Karpas-422 (cell line): ENCODE results near the gene EHBP1L1. TPM values are rescaled to one million over a fixed set of nuclear protein-coding genes. Genes with fewer than 3 reads are reported as not detected.
A peak's percentile ranks its signal among the peaks of the same experiment; 100 is the strongest.

Experiments
- DNase-seq: peaks from one replicate; pipeline ENCODE4 v3.0.0-alpha.2; 2015
- H2AFZ ChIP-seq: fragments of 200-600 bp; sonication (generic); 2 replicates; pipeline ENCODE4 v1.6.1; 2014; ENCODE audit warnings: antibody characterized with exemption, low read length, mixed read lengths
- H3K27ac ChIP-seq: fragments of 200-600 bp; sonication (generic); 2 replicates; pipeline ENCODE4 v1.5.1; 2014; ENCODE audit warnings: mild to moderate bottlenecking, low read length, moderate library complexity
- H3K27me3 ChIP-seq: fragments of 200-600 bp; sonication (generic); 2 replicates; pipeline ENCODE4 v1.6.1; 2014; ENCODE audit warnings: low read length, mixed read lengths
- H3K36me3 ChIP-seq: fragments of 200-600 bp; sonication (generic); 2 replicates; pipeline ENCODE4 v1.6.1; 2014; ENCODE audit warnings: low read length, mixed read lengths; ENCODE audit not compliant: insufficient read depth
- H3K4me1 ChIP-seq: fragments of 200-600 bp; sonication (generic); 2 replicates; pipeline ENCODE4 v1.6.1; 2014; ENCODE audit warnings: mild to moderate bottlenecking, low read length, mixed read lengths
- H3K4me2 ChIP-seq: fragments of 200-600 bp; sonication (generic); 2 replicates; pipeline ENCODE4 v1.6.1; 2014; ENCODE audit warnings: low read length, low read depth, mild to moderate bottlenecking; ENCODE audit not compliant: poor library complexity, severe bottlenecking
- H3K4me3 ChIP-seq: fragments of 200-600 bp; sonication (generic); 2 replicates; pipeline ENCODE4 v1.5.1; 2014; ENCODE audit warnings: mild to moderate bottlenecking, antibody characterized with exemption, low read length, mixed read lengths
- H3K79me2 ChIP-seq: fragments of 200-600 bp; sonication (generic); 2 replicates; pipeline ENCODE4 v1.6.1; 2014; ENCODE audit warnings: mild to moderate bottlenecking, low read length, mixed read lengths
- H3K9ac ChIP-seq: fragments of 200-600 bp; sonication (generic); 2 replicates; pipeline ENCODE4 v1.6.0; 2014; ENCODE audit warnings: low read length
- H3K9me2 ChIP-seq: fragments of 200-600 bp; sonication (generic), shearing (Covaris generic); replicated peaks from 2 replicates; pipeline ENCODE4 v1.6.0; 2014; ENCODE audit warnings: mild to moderate bottlenecking, low read length, moderate library complexity; ENCODE audit not compliant: insufficient read depth
- H3K9me3 ChIP-seq: fragments of 300-700, 200-600 bp; sonication (generic); 2 replicates; pipeline ENCODE4 v1.6.1; 2014; ENCODE audit warnings: low read length, mixed read lengths
- H4K20me1 ChIP-seq: fragments of 200-600 bp; sonication (generic); 2 replicates; pipeline ENCODE4 v1.6.1; 2014; ENCODE audit warnings: mild to moderate bottlenecking, antibody characterized with exemption, low read length, low read depth; ENCODE audit not compliant: insufficient read depth
- total RNA-seq: library from RNA; depleted of rRNA; stranded (reverse); fragments of >200 nt; shearing (Covaris generic); gene quantifications from 2 replicates; pipeline ENCODE4 v1.2.3, GENCODE V29; 2014; ENCODE audit warnings: low replicate concordance

Gene EHBP1L1
- total RNA-seq, 1 experiment from 2014 or later, result 19.9 TPM

DNA sequence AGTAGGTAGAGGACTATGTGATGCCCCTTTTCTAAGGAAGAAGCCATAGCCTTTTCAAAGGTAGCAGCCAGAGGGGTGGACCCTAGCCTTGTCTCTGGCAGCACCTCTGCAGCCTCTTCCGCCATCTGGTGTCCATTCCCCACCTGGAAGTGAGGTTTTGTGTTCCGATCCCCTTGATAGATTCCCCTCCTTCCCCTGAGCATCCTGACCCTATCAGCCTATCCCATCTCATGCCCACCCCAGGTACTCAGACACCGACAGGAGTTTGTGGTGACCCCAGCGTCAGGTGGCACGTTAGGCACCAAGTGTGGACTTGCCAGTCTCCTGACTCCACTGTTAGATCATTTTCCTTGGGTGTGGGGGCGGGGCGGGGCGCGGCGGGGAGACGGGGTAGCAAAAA is 3.9 kb upstream of the EHBP1L1 start:
- Histone ChIP-seq H3K9me3 (no peaks in the 10 kb centered on the region), H4K20me1 (peaks cover 11% of the 10 kb centered on the region; the same call in 1 of the 2 replicates), H3K27ac (no peak overlapping the region), H3K4me3 (peak overlapping the region; percentile 98; the same call in 1 of the 2 replicates), H3K79me2 (peaks cover 52% of the 10 kb centered on the region), H3K9ac (peak overlapping the region; percentile 91), H3K27me3 (no peaks in the 10 kb centered on the region), H2AFZ (no peak overlapping the region), H3K4me2 (peak overlapping the region; percentile 97), H3K9me2 (no peaks in the 10 kb centered on the region), H3K4me1 (peaks cover 59% of the 10 kb centered on the region), H3K36me3 (no peaks in the 10 kb centered on the region)
- peak; percentile 59 for DNase-seq

DNA sequence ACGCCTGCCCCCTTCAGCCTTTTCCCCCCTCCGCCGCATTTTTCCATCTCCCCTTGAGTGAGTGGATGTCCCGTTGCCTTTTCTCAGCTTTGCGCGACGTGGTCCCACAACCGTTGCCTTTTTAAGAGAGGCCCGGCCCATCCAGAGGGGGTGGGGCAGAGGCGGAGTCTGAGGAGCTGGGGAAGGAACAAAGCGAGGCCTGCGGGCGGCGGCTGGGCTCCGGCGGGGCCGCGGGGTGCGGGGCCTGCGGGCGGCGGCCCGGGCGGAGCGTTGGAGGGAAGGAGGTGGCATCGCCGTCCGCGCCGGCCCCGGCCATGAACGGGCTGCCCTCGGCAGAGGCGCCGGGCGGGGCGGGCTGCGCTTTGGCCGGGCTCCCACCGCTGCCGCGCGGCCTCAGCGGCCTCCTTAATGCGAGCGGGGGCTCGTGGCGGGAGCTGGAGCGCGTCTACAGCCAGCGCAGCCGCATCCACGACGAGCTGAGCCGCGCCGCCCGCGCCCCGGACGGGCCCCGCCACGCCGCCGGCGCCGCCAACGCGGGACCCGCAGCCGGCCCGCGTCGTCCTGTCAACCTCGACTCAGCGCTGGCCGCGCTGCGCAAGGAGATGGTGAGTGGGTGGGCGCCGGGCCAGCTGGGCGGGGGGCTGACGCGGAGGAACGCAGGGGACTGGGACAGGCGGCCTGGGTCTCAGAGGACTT is 3.3 kb upstream of the EHBP1L1 start, which contains the start of gene FAM89B:
Gene FAM89B (plus strand): TSS at position 183 of the 696 bp plus-strand sequence. CDS start 132 bp downstream, at position 315.
- H3K27ac ChIP-seq, result peak within 1 kb of the TSS; percentile 60
- no peaks in the 10 kb centered on the region for H3K36me3 ChIP-seq
- H2AFZ ChIP-seq, result no peak within 1 kb of the TSS
- H3K9me2 ChIP-seq, result no peaks in the 10 kb centered on the region
- H3K4me1 ChIP-seq, result peaks cover 64% of the 10 kb centered on the region
- H3K9me3 ChIP-seq, result no peaks in the 10 kb centered on the region
- H3K4me3 ChIP-seq, result peak within 1 kb of the TSS; percentile 98
- H3K4me2 ChIP-seq, result peak within 1 kb of the TSS; percentile 97
- H3K79me2 ChIP-seq, result peaks cover 53% of the 10 kb centered on the region
- DNase-seq, result peak; percentile 95
- H3K9ac ChIP-seq, result peak within 1 kb of the TSS; percentile 91
- H4K20me1 ChIP-seq, result peaks cover 11% of the 10 kb centered on the region; the same call in 1 of the 2 replicates
- no peaks in the 10 kb centered on the region for H3K27me3 ChIP-seq

DNA sequence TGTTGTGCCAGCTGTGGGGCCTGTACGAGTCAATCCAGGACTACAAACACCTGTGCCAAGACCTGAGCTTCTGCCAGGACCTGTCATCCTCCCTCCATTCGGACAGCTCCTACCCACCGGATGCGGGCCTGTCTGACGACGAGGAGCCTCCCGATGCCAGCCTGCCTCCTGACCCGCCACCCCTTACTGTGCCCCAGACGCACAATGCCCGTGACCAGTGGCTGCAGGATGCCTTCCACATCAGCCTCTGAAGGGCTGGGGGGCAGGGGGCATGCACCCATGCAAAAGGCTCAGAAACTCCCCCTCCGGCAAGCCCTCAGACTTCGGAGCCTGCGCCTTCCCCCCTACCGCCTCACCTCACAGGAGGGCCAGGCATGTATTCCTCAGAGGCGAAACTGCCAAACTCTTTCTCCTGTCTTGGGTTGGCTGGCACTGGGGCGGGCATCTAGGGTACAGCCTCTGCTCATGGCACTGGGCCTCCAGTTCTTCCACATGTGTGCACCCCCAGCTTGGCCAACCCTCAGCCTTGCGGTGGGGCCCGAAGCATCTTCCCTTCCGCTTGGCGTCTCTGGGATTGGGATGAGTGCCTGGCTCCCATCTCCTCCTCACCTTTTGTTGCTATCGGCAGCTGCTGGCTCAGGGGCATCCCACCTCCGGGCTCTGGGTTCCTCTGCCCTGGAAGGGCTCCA is 2.3 kb upstream of the EHBP1L1 start:
- Histone ChIP-seq H3K9ac (peak overlapping the region; percentile 91), H3K27me3 (no peaks in the 10 kb centered on the region), H3K36me3 (no peaks in the 10 kb centered on the region), H3K4me1 (peaks cover 69% of the 10 kb centered on the region), H3K9me2 (no peaks in the 10 kb centered on the region), H3K4me2 (peak overlapping the region; percentile 97), H3K4me3 (peak overlapping the region; percentile 98), H2AFZ (no peak overlapping the region), H3K9me3 (no peaks in the 10 kb centered on the region), H3K27ac (peak overlapping the region; percentile 60), H4K20me1 (peaks cover 11% of the 10 kb centered on the region; the same call in 1 of the 2 replicates), H3K79me2 (peaks cover 49% of the 10 kb centered on the region)
- DNase-seq, result peak; percentile 68

DNA sequence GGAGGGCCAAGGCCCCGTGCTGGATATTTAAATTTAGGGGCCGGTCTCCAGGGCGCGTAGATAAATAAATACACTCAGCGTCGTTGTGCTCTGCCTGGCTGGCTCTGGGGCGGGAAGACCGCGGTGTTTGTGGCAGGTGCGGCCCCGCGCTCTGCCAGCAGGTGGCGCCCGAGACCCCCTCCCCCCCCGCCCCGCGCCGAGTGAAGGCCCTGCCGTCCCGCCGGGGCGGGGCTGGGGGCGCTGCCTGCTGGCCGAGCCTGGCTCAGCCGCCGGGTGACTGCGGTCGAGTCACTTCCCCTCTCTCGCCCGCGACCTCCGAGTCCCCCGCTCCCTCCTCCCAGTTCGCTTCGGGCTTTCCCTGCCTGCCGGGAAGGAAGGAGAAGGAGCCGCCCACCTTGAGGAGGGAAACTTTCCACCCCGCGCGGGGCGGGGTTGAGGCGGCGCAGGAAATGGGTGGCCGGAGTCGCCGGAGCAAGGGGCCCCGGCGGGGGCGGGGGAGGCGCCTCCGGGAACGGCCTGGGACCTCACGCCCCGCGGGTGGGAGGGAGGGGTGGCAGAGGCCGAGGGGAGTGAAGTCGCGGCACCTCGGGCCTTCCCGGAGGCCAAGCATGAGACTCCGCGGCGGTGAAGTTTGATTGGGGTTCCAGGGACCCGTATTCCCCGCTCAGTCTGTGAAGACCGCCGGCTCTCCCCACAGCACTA is 1.6 kb upstream of the EHBP1L1 start:
- Histone ChIP-seq H3K9me3 (no peaks in the 10 kb centered on the region), H4K20me1 (peaks cover 11% of the 10 kb centered on the region; the same call in 1 of the 2 replicates), H3K27me3 (no peaks in the 10 kb centered on the region), H3K9ac (peak overlapping the region; percentile 91), H3K27ac (peak overlapping the region; percentile 86), H3K4me3 (peak overlapping the region; percentile 98), H3K36me3 (no peaks in the 10 kb centered on the region), H3K4me1 (peaks cover 62% of the 10 kb centered on the region), H3K79me2 (peaks cover 42% of the 10 kb centered on the region), H2AFZ (no peak overlapping the region), H3K9me2 (no peaks in the 10 kb centered on the region), H3K4me2 (peak overlapping the region; percentile 97)
- DNase-seq, result peak; percentile 93

DNA sequence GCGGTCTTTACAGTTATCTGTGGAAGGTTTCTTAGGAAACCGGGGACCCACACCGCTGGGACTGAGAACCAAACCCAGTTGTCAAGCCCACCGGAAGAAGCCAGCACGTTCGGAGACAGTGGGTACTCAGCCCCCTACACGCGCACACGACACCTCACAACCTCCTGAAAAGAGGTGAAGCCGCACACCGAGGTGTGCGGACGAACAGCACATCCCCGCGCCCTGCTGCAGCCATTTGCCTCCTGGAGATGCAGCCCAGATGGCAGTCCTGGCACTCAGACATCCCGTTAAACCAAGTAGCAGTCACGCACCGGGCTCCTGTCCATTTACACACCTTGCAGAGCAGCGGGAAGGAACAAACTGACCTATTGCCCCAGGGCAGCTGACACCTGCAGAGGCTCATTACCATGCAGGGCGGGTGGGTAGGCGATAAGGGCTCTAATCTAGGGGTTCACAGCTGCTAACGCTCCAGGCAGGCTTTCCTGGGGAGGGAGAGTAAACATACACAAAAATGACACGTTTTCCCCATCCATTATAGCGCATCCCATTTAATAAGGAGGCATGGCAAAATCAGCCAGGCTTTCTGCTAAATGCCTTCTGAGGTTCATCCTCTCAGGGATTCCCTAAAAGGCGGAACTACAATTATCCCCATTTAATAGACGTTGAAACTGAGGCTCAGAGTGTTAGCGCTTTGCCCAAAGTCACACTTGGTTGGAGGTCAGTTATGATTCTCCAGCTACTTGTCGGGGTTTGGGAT is 864 bp upstream of the EHBP1L1 start:
- Histone ChIP-seq H3K9me3 (no peaks in the 10 kb centered on the region), H3K27ac (peak overlapping the region; percentile 86), H3K4me2 (peak overlapping the region; percentile 97), H2AFZ (no peak overlapping the region), H3K79me2 (peaks cover 40% of the 10 kb centered on the region), H4K20me1 (peaks cover 11% of the 10 kb centered on the region; the same call in 1 of the 2 replicates), H3K27me3 (no peaks in the 10 kb centered on the region), H3K9ac (peak overlapping the region; percentile 75), H3K36me3 (no peaks in the 10 kb centered on the region), H3K9me2 (no peaks in the 10 kb centered on the region), H3K4me3 (peak overlapping the region; percentile 98), H3K4me1 (peaks cover 59% of the 10 kb centered on the region)
- DNase-seq, result peak; percentile 73

DNA sequence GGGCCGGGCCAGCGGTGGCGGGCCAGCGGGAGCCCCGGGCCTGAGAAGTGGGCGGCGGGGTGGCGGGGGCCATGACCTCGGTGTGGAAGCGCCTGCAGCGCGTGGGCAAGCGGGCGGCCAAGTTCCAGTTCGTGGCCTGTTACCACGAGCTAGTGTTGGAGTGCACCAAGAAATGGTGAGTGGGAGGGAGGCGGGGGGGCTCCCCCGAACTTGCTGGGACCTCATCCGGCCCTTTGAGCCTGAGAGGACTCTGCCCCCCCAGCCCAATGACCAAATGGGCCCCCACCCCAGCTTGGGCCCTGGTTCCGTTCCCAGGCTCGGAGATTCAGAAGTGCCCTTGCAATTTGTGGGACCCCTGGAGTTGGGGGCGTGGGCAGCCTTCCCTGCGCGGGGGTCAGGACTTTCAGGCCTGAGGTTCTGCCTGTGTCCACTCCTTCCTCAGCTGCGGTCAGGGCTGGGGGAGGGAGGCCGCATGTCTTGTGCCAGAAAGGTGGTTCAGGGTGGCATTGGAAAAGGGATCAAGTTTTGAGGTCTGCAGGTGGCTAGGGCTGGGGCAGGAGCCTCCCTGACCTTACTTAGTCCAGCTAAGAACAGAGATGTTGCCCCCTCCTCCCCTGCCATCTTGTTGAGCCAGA is 496 bp downstream of the EHBP1L1 start:
- Histone ChIP-seq H3K4me2 (peak overlapping the region; percentile 84), H2AFZ (0 out of 2 replicates have a peak overlapping the region, but pooled peaks have one; percentile 48), H3K9ac (peak overlapping the region; percentile 83), H3K4me3 (peak overlapping the region; percentile 98), H3K27me3 (no peaks in the 10 kb centered on the region), H3K9me2 (no peaks in the 10 kb centered on the region), H3K4me1 (peaks cover 53% of the 10 kb centered on the region), H3K79me2 (peaks cover 29% of the 10 kb centered on the region), H4K20me1 (peaks cover 9% of the 10 kb centered on the region; the same call in 1 of the 2 replicates), H3K9me3 (no peaks in the 10 kb centered on the region), H3K36me3 (no peaks in the 10 kb centered on the region), H3K27ac (peak overlapping the region; percentile 91)
- DNase-seq, result peak; percentile 65
